Measurements from ENCODE around the gene KRT4.

Gene KRT4

GRCh38 chr12:52787324-52788191 lies 26.4 kb downstream of the KRT4 start:
- DNase-seq: no peak
- peaks cover 47% of the 10 kb centered on the region for H3K27me3 Mint-ChIP-seq
- H3K4me3 Mint-ChIP-seq: no peak overlapping the region
- no peak for ATAC-seq
- H3K27ac Mint-ChIP-seq: no peak overlapping the region
- peaks cover 33% of the 10 kb centered on the region for H3K4me1 Mint-ChIP-seq
- peaks cover 0 to 7% of the 10 kb centered on the region in 2 donors for H3K9me3 Mint-ChIP-seq

GRCh38 chr12:52784909-52785308 lies 29.0 kb downstream of the KRT4 start:
- H3K4me1 Mint-ChIP-seq: peaks cover 11% of the 10 kb centered on the region
- DNase-seq (no peak), ATAC-seq (no peak)
- H3K4me3 Mint-ChIP-seq: no peak overlapping the region
- H3K27ac Mint-ChIP-seq: no peak overlapping the region
- peaks cover 29% of the 10 kb centered on the region for H3K27me3 Mint-ChIP-seq
- H3K9me3 Mint-ChIP-seq: peaks cover 0 to 7% of the 10 kb centered on the region in 2 donors

- peaks cover 18% of the 10 kb centered on the region for H3K27me3 Mint-ChIP-seq
- no peak for DNase-seq
- H3K9me3 Mint-ChIP-seq: peaks cover 0 to 7% of the 10 kb centered on the region in 2 donors
- H3K27ac Mint-ChIP-seq: no peak overlapping the region
- H3K4me1 Mint-ChIP-seq: no peaks in the 10 kb centered on the region
- no peak overlapping the region for H3K4me3 Mint-ChIP-seq
- ATAC-seq: no peak
Measured at GRCh38 chr12:52783563-52784316, 30.2 kb downstream of the KRT4 start.

GRCh38 chr12:52782502-52782901 lies 31.4 kb downstream of the KRT4 start:
- H3K27ac Mint-ChIP-seq: no peak overlapping the region
- peaks cover 0 to 7% of the 10 kb centered on the region in 2 donors for H3K9me3 Mint-ChIP-seq
- DNase-seq (no peak), ATAC-seq (no peak)
- H3K27me3 Mint-ChIP-seq: peaks cover 12% of the 10 kb centered on the region
- H3K4me1 Mint-ChIP-seq: no peaks in the 10 kb centered on the region
- H3K4me3 Mint-ChIP-seq: no peak overlapping the region

- H3K27me3 Mint-ChIP-seq: peaks cover 12% of the 10 kb centered on the region
- H3K9me3 Mint-ChIP-seq: peaks cover 0 to 7% of the 10 kb centered on the region in 2 donors
- H3K4me1 Mint-ChIP-seq: no peaks in the 10 kb centered on the region
- H3K27ac Mint-ChIP-seq: no peak overlapping the region
- ATAC-seq: no peak
- DNase-seq: no peak
- H3K4me3 Mint-ChIP-seq: no peak overlapping the region
Measured at GRCh38 chr12:52781399-52782082, 32.4 kb downstream of the KRT4 start.

- no peak overlapping the region for H3K4me3 Mint-ChIP-seq
- peaks cover under 1% of the 10 kb centered on the region for H3K27me3 Mint-ChIP-seq
- ATAC-seq: no peak
- no peaks in the 10 kb centered on the region for H3K4me1 Mint-ChIP-seq
- H3K27ac Mint-ChIP-seq: no peak overlapping the region
- no peaks in the 10 kb centered on the region for H3K9me3 Mint-ChIP-seq
- DNase-seq: no peak
Measured at GRCh38 chr12:52779914-52780313, 34.0 kb downstream of the KRT4 start.

- Mint-ChIP-seq H3K4me3 (no peak overlapping the region), H3K9me3 (no peaks in the 10 kb centered on the region), H3K27ac (no peak overlapping the region), H3K4me1 (no peaks in the 10 kb centered on the region), H3K27me3 (no peaks in the 10 kb centered on the region)
- ATAC-seq (no peak), DNase-seq (no peak)
Measured at GRCh38 chr12:52778833-52779232, 35.1 kb downstream of the KRT4 start.

GRCh38 chr12:52777566-52777965 lies 36.4 kb downstream of the KRT4 start:
- DNase-seq (no peak), ATAC-seq (no peak)
- no peak overlapping the region for H3K4me3 Mint-ChIP-seq
- H3K27me3 Mint-ChIP-seq: no peaks in the 10 kb centered on the region
- H3K4me1 Mint-ChIP-seq: no peaks in the 10 kb centered on the region
- no peaks in the 10 kb centered on the region for H3K9me3 Mint-ChIP-seq
- no peak overlapping the region for H3K27ac Mint-ChIP-seq

GRCh38 chr12:52776913-52777395 lies 37.0 kb downstream of the KRT4 start, which contains the start of gene KRT76:
KRT76 (minus strand) TSS chr12:52777345; CDS start chr12:52777291, 54 bp downstream.
- no peaks in the 10 kb centered on the region for H3K4me1 Mint-ChIP-seq
- no peaks in the 10 kb centered on the region for H3K27me3 Mint-ChIP-seq
- ATAC-seq (no peak), DNase-seq (no peak)
- H3K4me3 Mint-ChIP-seq: no peak within 1 kb of the TSS
- no peaks in the 10 kb centered on the region for H3K9me3 Mint-ChIP-seq
- H3K27ac Mint-ChIP-seq: no peak within 1 kb of the TSS

- DNase-seq: no peak
- Mint-ChIP-seq H3K27me3 (no peaks in the 10 kb centered on the region), H3K9me3 (no peaks in the 10 kb centered on the region), H3K4me1 (no peaks in the 10 kb centered on the region), H3K27ac (no peak overlapping the region), H3K4me3 (no peak overlapping the region)
- ATAC-seq: no peak
Measured at GRCh38 chr12:52776435-52776834, 37.5 kb downstream of the KRT4 start.

GRCh38 chr12:52774629-52775250 lies 39.2 kb downstream of the KRT4 start:
- Mint-ChIP-seq H3K4me1 (no peaks in the 10 kb centered on the region), H3K4me3 (no peak overlapping the region), H3K27me3 (no peaks in the 10 kb centered on the region), H3K27ac (peak overlapping the region in 1 of 2 donors; percentile 72), H3K9me3 (no peaks in the 10 kb centered on the region)
- DNase-seq (no peak), ATAC-seq (no peak)

- H3K27me3 Mint-ChIP-seq: no peaks in the 10 kb centered on the region
- H3K9me3 Mint-ChIP-seq: no peaks in the 10 kb centered on the region
- no peak overlapping the region for H3K27ac Mint-ChIP-seq
- no peak for ATAC-seq
- no peak for DNase-seq
- H3K4me1 Mint-ChIP-seq: no peaks in the 10 kb centered on the region
- no peak overlapping the region for H3K4me3 Mint-ChIP-seq
Measured at GRCh38 chr12:52772772-52773171, 41.1 kb downstream of the KRT4 start.

GRCh38 chr12:52772188-52772587 lies 41.7 kb downstream of the KRT4 start:
- Mint-ChIP-seq H3K4me3 (no peak overlapping the region), H3K27me3 (no peaks in the 10 kb centered on the region), H3K27ac (no peak overlapping the region), H3K9me3 (no peaks in the 10 kb centered on the region), H3K4me1 (no peaks in the 10 kb centered on the region)
- DNase-seq: no peak
- no peak for ATAC-seq

GRCh38 chr12:52771505-52771904 lies 42.4 kb downstream of the KRT4 start:
- no peaks in the 10 kb centered on the region for H3K4me1 Mint-ChIP-seq
- no peak overlapping the region for H3K27ac Mint-ChIP-seq
- ATAC-seq (no peak), DNase-seq (no peak)
- H3K9me3 Mint-ChIP-seq: no peaks in the 10 kb centered on the region
- no peak overlapping the region for H3K4me3 Mint-ChIP-seq
- H3K27me3 Mint-ChIP-seq: no peaks in the 10 kb centered on the region

GRCh38 chr12:52771088-52771487 lies 42.8 kb downstream of the KRT4 start:
- Mint-ChIP-seq H3K4me3 (no peak overlapping the region), H3K27ac (no peak overlapping the region), H3K9me3 (no peaks in the 10 kb centered on the region), H3K4me1 (no peaks in the 10 kb centered on the region), H3K27me3 (no peaks in the 10 kb centered on the region)
- DNase-seq (no peak), ATAC-seq (no peak)
